ENCODE data around the gene CCDC106. TPM values are rescaled to one million over a fixed set of nuclear protein-coding genes. Genes with fewer than 3 reads are reported as not detected.
A peak's percentile ranks its signal among the peaks of the same experiment; 100 is the strongest.

CCDC106 gene
- total RNA-seq = 10 to 100 TPM in 1 of 2 donors, 1 to 10 TPM in 1; 7.2 to 11.0 TPM
- polyA plus RNA-seq = 10 to 100 TPM; 10.0 to 19.0 TPM
- long read RNA-seq, donor 1, transcript CCDC106-202 (5 exons, 2,162 nt) = major isoform, 6 of 15 reads
- long read RNA-seq, donor 1, transcript CCDC106-201 (6 exons, 1,546 nt) = major isoform, 6 of 15 reads
- long read RNA-seq, donor 1, partial matches to known transcripts = 2 of 15 reads
- long read RNA-seq, donor 1, other reads (novel, unspliced or antisense) = 1 of 15 reads
- long read RNA-seq, donor 2, partial matches to known transcripts = 1 of 6 reads
- long read RNA-seq, donor 2, other reads (novel, unspliced or antisense) = 0 of 6 reads

- Histone ChIP-seq H3K4me3 (ENCODE audit: low read length in 2 of 2) (peak within 1 kb of the TSS; percentile 55 to 74), H3K27ac (ENCODE audit: low read depth in 1 of 2, low read length in 2 of 2) (peak within 1 kb of the TSS in 1 of 2 donors; percentile 4), H3K9me3 (ENCODE audit: control insufficient read depth, low read length) (no peaks in the 10 kb centered on the region), H3K27me3 (ENCODE audit: control insufficient read depth in 1 of 2, insufficient read depth in 2 of 2, low read length in 1 of 2) (no peaks in the 10 kb centered on the region), H3K4me1 (ENCODE audit: control insufficient read depth in 1 of 2, insufficient read depth in 2 of 2, low read length in 2 of 2) (peaks cover 0 to 3% of the 10 kb centered on the region in 2 donors), H3K36me3 (ENCODE audit: control insufficient read depth in 1 of 2, insufficient read depth in 2 of 2, low read length in 1 of 2) (no peaks in the 10 kb centered on the region)
- peak; percentile 68 for ATAC-seq (ENCODE audit: low FRiP score)
- intact Hi-C loops (cut with DNase I) = no loop called here
- DNase-seq = peak; percentile 79 to 89
- 1% methylated on average over 73 to 87 of the region's 87 CpGs for WGBS, 2 donors
These were observed at the start of gene CCDC106 for GRCh38 chr19:55647732-55648584. Gene CCDC106 (plus strand): TSS chr19:55648212. CDS start chr19:55649047, 835 bp downstream.

GRCh38 chr19:55598719-55599467 is 49.1 kb upstream of the CCDC106 start:
- ATAC-seq (ENCODE audit: low FRiP score) = peak; percentile 92
- Histone ChIP-seq H3K27me3 (ENCODE audit: control insufficient read depth in 1 of 2, insufficient read depth in 2 of 2, low read length in 1 of 2) (no peaks in the 10 kb centered on the region), H3K9me3 (ENCODE audit: control insufficient read depth, low read length) (no peaks in the 10 kb centered on the region), H3K4me3 (ENCODE audit: low read length in 2 of 2) (peak overlapping the region; percentile 70 to 82), H3K27ac (ENCODE audit: low read depth in 1 of 2, low read length in 2 of 2) (peak overlapping the region; percentile 60 to 83), H3K36me3 (ENCODE audit: control insufficient read depth in 1 of 2, insufficient read depth in 2 of 2, low read length in 1 of 2) (peaks cover 0 to 3% of the 10 kb centered on the region in 2 donors), H3K4me1 (ENCODE audit: control insufficient read depth in 1 of 2, insufficient read depth in 2 of 2, low read length in 2 of 2) (no peaks in the 10 kb centered on the region)
- 6 to 7% methylated on average over 26 of the region's 26 CpGs for WGBS, 2 donors
- intact Hi-C loops (cut with DNase I) = loop anchor here in 1 of 2 donors (1.0 kb wide), 1 partner anchor 12 kb away; no protein-coding TSS in a partner anchor
- peak; percentile 95 to 97 for DNase-seq

- intact Hi-C loops (cut with DNase I) = loop anchor here in 1 of 2 donors (1.0 kb wide), 1 partner anchor 12 kb away; no protein-coding TSS in a partner anchor
- DNase-seq (peak; percentile 99), ATAC-seq (ENCODE audit: low FRiP score) (peak; percentile 97)
- H3K27ac ChIP-seq (ENCODE audit: low read depth in 1 of 2, low read length in 2 of 2) = peak within 1 kb of the TSS; percentile 83 to 89
- no peaks in the 10 kb centered on the region for H3K9me3 ChIP-seq (ENCODE audit: control insufficient read depth, low read length)
- H3K4me1 ChIP-seq (ENCODE audit: control insufficient read depth in 1 of 2, insufficient read depth in 2 of 2, low read length in 2 of 2) = no peaks in the 10 kb centered on the region
- peaks cover 0 to 3% of the 10 kb centered on the region in 2 donors for H3K36me3 ChIP-seq (ENCODE audit: control insufficient read depth in 1 of 2, insufficient read depth in 2 of 2, low read length in 1 of 2)
- H3K27me3 ChIP-seq (ENCODE audit: control insufficient read depth in 1 of 2, insufficient read depth in 2 of 2, low read length in 1 of 2) = no peaks in the 10 kb centered on the region
- WGBS, 2 donors = 0 to 1% methylated on average over 17 to 23 of the region's 23 CpGs
- peak within 1 kb of the TSS; percentile 72 to 82 for H3K4me3 ChIP-seq (ENCODE audit: low read length in 2 of 2)
These were observed 48.6 kb upstream of the CCDC106 start, which contains the start of gene FIZ1 for GRCh38 chr19:55599468-55599841. Gene FIZ1 (minus strand): TSS chr19:55599517. CDS start chr19:55597865, 1,652 bp downstream.

- Histone ChIP-seq H3K36me3 (ENCODE audit: control insufficient read depth in 1 of 2, insufficient read depth in 2 of 2, low read length in 1 of 2) (peaks cover 0 to 3% of the 10 kb centered on the region in 2 donors), H3K27me3 (ENCODE audit: control insufficient read depth in 1 of 2, insufficient read depth in 2 of 2, low read length in 1 of 2) (no peaks in the 10 kb centered on the region), H3K4me3 (ENCODE audit: low read length in 2 of 2) (peak within 1 kb of the TSS; percentile 72 to 82), H3K4me1 (ENCODE audit: control insufficient read depth in 1 of 2, insufficient read depth in 2 of 2, low read length in 2 of 2) (no peaks in the 10 kb centered on the region), H3K27ac (ENCODE audit: low read depth in 1 of 2, low read length in 2 of 2) (peak within 1 kb of the TSS; percentile 83 to 89), H3K9me3 (ENCODE audit: control insufficient read depth, low read length) (no peaks in the 10 kb centered on the region)
- peak; percentile 89 to 93 for DNase-seq
- WGBS, 2 donors = 0% methylated on average over 55 to 97 of the region's 97 CpGs
- intact Hi-C loops (cut with DNase I) = loop anchor here in 1 of 2 donors (1.0 kb wide), 1 partner anchor 13 kb away; no protein-coding TSS in a partner anchor
- ATAC-seq (ENCODE audit: low FRiP score) = peak; percentile 83
These were observed 48.0 kb upstream of the CCDC106 start, which contains the start of gene ZNF524 for GRCh38 chr19:55599842-55600661. Gene ZNF524 (plus strand): TSS chr19:55600288. CDS start chr19:55602113, 1,825 bp downstream.

- DNase-seq = no peak
- no peak for ATAC-seq (ENCODE audit: low FRiP score)
- Histone ChIP-seq H3K9me3 (ENCODE audit: control insufficient read depth, low read length) (no peaks in the 10 kb centered on the region), H3K4me3 (ENCODE audit: low read length in 2 of 2) (peak overlapping the region; percentile 67 to 72), H3K27ac (ENCODE audit: low read depth in 1 of 2, low read length in 2 of 2) (peak overlapping the region; percentile 45), H3K27me3 (ENCODE audit: control insufficient read depth in 1 of 2, insufficient read depth in 2 of 2, low read length in 1 of 2) (no peaks in the 10 kb centered on the region), H3K4me1 (ENCODE audit: control insufficient read depth in 1 of 2, insufficient read depth in 2 of 2, low read length in 2 of 2) (no peaks in the 10 kb centered on the region), H3K36me3 (ENCODE audit: control insufficient read depth in 1 of 2, insufficient read depth in 2 of 2, low read length in 1 of 2) (peaks cover 0 to 1% of the 10 kb centered on the region in 2 donors)
- 3 to 6% methylated on average over 15 of the region's 15 CpGs for WGBS, 2 donors
- intact Hi-C loops (cut with DNase I) = no loop called here
These were observed 47.4 kb upstream of the CCDC106 start for GRCh38 chr19:55600662-55601028.

GRCh38 chr19:55601084-55601483 is 46.9 kb upstream of the CCDC106 start:
- H3K27me3 ChIP-seq (ENCODE audit: control insufficient read depth in 1 of 2, insufficient read depth in 2 of 2, low read length in 1 of 2) = no peaks in the 10 kb centered on the region
- ATAC-seq (ENCODE audit: low FRiP score) (no peak), DNase-seq (no peak)
- H3K9me3 ChIP-seq (ENCODE audit: control insufficient read depth, low read length) = no peaks in the 10 kb centered on the region
- peak overlapping the region in 1 of 2 donors; percentile 72 for H3K4me3 ChIP-seq (ENCODE audit: low read length in 2 of 2)
- H3K4me1 ChIP-seq (ENCODE audit: control insufficient read depth in 1 of 2, insufficient read depth in 2 of 2, low read length in 2 of 2) = no peaks in the 10 kb centered on the region
- intact Hi-C loops (cut with DNase I) = no loop called here
- H3K36me3 ChIP-seq (ENCODE audit: control insufficient read depth in 1 of 2, insufficient read depth in 2 of 2, low read length in 1 of 2) = no peaks in the 10 kb centered on the region
- H3K27ac ChIP-seq (ENCODE audit: low read depth in 1 of 2, low read length in 2 of 2) = peak overlapping the region in 1 of 2 donors; percentile 45
- WGBS, 2 donors = 68 to 77% methylated on average over 4 of the region's 4 CpGs

- H3K4me1 ChIP-seq (ENCODE audit: control insufficient read depth in 1 of 2, insufficient read depth in 2 of 2, low read length in 2 of 2) = no peaks in the 10 kb centered on the region
- no peaks in the 10 kb centered on the region for H3K9me3 ChIP-seq (ENCODE audit: control insufficient read depth, low read length)
- 90% methylated on average over 59 to 60 of the region's 60 CpGs for WGBS, 2 donors
- DNase-seq (no peak), ATAC-seq (ENCODE audit: low FRiP score) (no peak)
- intact Hi-C loops (cut with DNase I) = no loop called here
- no peaks in the 10 kb centered on the region for H3K27me3 ChIP-seq (ENCODE audit: control insufficient read depth in 1 of 2, insufficient read depth in 2 of 2, low read length in 1 of 2)
- H3K27ac ChIP-seq (ENCODE audit: low read depth in 1 of 2, low read length in 2 of 2) = no peak overlapping the region
- no peak overlapping the region for H3K4me3 ChIP-seq (ENCODE audit: low read length in 2 of 2)
- H3K36me3 ChIP-seq (ENCODE audit: control insufficient read depth in 1 of 2, insufficient read depth in 2 of 2, low read length in 1 of 2) = no peaks in the 10 kb centered on the region
These were observed 45.7 kb upstream of the CCDC106 start for GRCh38 chr19:55602104-55603001.

Measured in aorta (tissue), 5 donors.